Tibial nerve (tissue), 4 donors: Measurements from ENCODE around the gene FLRT1. TPM values are rescaled to one million over a fixed set of nuclear protein-coding genes. Genes with fewer than 3 reads are reported as not detected.
A peak's percentile ranks its signal among the peaks of the same experiment; 100 is the strongest.

Source experiments
- DNase-seq, 2 donors: peaks; one replicate each; pipeline ENCODE4 v3.0.0-alpha.2; 2019; ENCODE audit warnings: low spot score in 2 of 2
- H3K27ac ChIP-seq, 4 donors: fragments of 200-600 bp; sonication (generic) in 3 of 4; one replicate each; pipeline ENCODE4 v1.5.1; 2017 to 2019; ENCODE audit warnings: mild to moderate bottlenecking in 1 of 4
- H3K27me3 ChIP-seq, 2 donors: fragments of 200-600 bp; sonication (generic) in 1 of 2; one replicate each; pipeline versions ENCODE4 v1.5.1 to v1.6.0; 2017 to 2019
- H3K36me3 ChIP-seq, 3 donors: fragments of 200-600 bp; sonication (generic); one replicate each; pipeline ENCODE4 v1.5.1; 2018 to 2019
- H3K4me1 ChIP-seq, 4 donors: fragments of 200-600 bp; sonication (generic) in 3 of 4; one replicate each; pipeline ENCODE4 v1.5.1; 2017 to 2019
- H3K4me3 ChIP-seq, 4 donors: fragments of 200-600 bp; sonication (generic) in 3 of 4; one replicate each; pipeline ENCODE4 v1.5.1; 2017 to 2019; ENCODE audit warnings: mild to moderate bottlenecking in 1 of 4, moderate library complexity in 1 of 4
- H3K9me3 ChIP-seq, 4 donors: fragments of 200-600 bp; sonication (generic) in 3 of 4; one replicate each; pipeline ENCODE4 v1.5.1; 2017 to 2019
- EP300 ChIP-seq, 2 donors: sonication (generic); formaldehyde crosslinking; IDR thresholded peaks; one replicate each; pipeline ENCODE4 v1.6.1; 2017; ENCODE audit warnings: antibody characterized with exemption in 2 of 2, mild to moderate bottlenecking in 1 of 2
- POLR2A ChIP-seq, 2 donors: fragments of 450-650 bp; IDR thresholded peaks; one replicate each; pipeline ENCODE4 v1.6.1; 2017; ENCODE audit warnings: antibody characterized with exemption in 2 of 2, mild to moderate bottlenecking in 2 of 2, moderate library complexity in 2 of 2
- WGBS, 2 donors: methylation state at CpG; one replicate each; pipeline ENCODE4 v1.1.5; 2018; 5-methylcytosine and 5-hydroxymethylcytosine counted together
- total RNA-seq, 4 donors: library from RNA; depleted of rRNA; stranded (reverse); fragments of >200 nt; gene quantifications; one replicate each; pipeline ENCODE4 v1.1.0, GENCODE V29; 2016
- TF ChIP-seq, protein P1 (sequence below), 5 experiments: fragments of 200-600 bp in 3 of 5; fragments of 450-650 bp in 2 of 5; sonication (generic) in 3 of 5; IDR thresholded peaks; one replicate each; pipeline ENCODE4 v1.5.1; 2016 to 2019; ENCODE audit warnings: antibody characterized with exemption in 5 of 5, mild to moderate bottlenecking in 3 of 5, moderate library complexity in 2 of 5

The FLRT1 gene
- total RNA-seq, 4 donors from 2014 or later, result 0.39 to 2.1 (median 0.52) TPM

DNA sequence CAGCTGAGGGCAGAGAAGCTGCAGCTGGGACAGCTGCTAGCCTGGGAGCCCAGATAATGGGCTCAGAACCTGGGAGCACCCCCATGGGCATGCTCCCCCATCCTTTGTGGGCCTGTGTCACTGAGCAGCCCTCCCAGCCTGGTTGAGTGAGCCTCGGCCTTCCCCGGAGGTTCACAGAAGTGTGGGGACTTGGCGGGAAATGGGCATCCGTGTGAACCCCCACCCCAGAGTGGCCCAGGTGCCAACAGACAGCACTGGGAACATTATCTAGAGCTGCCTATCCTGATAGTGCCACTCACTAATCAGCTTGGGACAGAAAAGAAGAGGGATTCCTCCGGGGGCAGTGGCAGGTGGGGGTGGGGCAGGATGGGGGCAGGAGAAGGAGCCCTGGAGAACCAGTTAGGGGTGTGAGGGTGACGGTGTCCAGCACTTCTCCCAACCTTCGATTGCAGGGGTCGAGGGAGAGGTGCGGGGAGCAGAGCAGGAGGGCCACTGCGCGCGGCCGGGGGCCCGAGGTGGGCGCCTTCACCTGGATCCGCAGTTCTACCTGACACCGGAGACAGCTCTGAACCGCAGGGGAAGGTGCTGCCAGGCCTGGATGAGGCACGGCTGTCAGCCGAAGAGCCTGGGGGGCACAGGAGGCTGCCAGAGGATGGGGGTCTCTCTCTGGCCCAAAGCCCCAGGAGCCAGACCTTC is 33.1 kb downstream of the FLRT1 start:
- Histone ChIP-seq H3K4me1 (peaks cover 0 to 39% (median 9%) of the 10 kb centered on the region in 4 donors), H3K4me3 (no peak overlapping the region), H3K27ac (no peak overlapping the region), H3K27me3 (no peaks in the 10 kb centered on the region), H3K36me3 (no peaks in the 10 kb centered on the region), H3K9me3 (no peaks in the 10 kb centered on the region)
- WGBS, 2 donors, result 87 to 91% methylated on average over 16 to 20 of the region's 20 CpGs
- no peak for DNase-seq
- TF ChIP-seq, protein P1, sequence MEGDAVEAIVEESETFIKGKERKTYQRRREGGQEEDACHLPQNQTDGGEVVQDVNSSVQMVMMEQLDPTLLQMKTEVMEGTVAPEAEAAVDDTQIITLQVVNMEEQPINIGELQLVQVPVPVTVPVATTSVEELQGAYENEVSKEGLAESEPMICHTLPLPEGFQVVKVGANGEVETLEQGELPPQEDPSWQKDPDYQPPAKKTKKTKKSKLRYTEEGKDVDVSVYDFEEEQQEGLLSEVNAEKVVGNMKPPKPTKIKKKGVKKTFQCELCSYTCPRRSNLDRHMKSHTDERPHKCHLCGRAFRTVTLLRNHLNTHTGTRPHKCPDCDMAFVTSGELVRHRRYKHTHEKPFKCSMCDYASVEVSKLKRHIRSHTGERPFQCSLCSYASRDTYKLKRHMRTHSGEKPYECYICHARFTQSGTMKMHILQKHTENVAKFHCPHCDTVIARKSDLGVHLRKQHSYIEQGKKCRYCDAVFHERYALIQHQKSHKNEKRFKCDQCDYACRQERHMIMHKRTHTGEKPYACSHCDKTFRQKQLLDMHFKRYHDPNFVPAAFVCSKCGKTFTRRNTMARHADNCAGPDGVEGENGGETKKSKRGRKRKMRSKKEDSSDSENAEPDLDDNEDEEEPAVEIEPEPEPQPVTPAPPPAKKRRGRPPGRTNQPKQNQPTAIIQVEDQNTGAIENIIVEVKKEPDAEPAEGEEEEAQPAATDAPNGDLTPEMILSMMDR (IDR thresholded peaks at IDR 0.05), result no peak
- no peak for TF ChIP-seq EP300 (IDR thresholded peaks at IDR 0.05)
- TF ChIP-seq POLR2A (IDR thresholded peaks at IDR 0.05), result no peak

DNA sequence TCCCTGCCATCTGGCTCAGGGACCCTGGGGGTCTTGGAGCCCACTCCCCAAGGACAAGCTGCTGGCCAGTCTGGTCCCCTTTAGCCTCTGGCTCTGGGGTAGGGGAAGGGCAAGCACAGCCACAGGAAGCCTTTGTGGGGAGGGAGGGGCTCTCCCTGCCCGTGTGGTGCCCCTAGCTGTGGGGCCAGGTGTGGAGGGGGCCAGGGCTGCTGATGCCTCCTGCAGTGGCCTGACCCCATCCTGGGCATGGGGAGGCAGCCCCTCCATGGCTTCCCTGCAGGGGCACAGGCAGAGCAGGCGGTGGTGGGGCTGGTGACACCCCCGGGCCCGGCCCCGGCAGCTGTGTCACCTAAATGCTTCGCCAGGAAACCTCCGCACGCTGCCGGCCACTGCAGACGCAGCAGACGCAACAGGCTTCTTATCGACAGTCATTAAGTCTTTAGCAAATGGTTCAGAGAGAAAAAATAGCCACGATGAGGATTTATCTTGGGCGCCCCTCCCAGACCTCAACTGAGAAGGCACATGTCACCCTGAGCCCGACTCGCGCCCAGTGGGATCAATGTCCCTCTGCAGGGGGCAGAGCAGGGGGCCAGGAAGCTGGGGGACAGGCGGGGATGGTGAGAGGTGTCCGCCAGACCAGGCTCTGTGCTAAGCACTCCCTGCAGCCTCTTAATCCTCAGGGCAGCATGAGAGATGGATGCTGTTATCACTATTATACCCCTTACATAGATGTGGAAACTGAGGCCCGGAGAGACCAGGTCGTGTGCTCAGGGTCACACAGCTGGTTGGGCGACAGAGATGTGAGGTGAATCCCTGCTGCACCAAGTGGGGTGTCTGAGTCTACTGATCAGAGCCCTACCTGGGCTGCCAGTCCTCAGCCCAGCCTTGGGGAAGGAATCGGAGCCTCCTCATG is 33.9 kb downstream of the FLRT1 start:
- no peaks in the 10 kb centered on the region for H3K27me3 ChIP-seq
- H3K9me3 ChIP-seq, result no peaks in the 10 kb centered on the region
- WGBS, 2 donors, result 77 to 83% methylated on average over 20 to 23 of the region's 23 CpGs
- no peak overlapping the region for H3K4me3 ChIP-seq
- no peaks in the 10 kb centered on the region for H3K36me3 ChIP-seq
- H3K27ac ChIP-seq, result no peak overlapping the region
- TF ChIP-seq EP300 (IDR thresholded peaks at IDR 0.05) (no peak), POLR2A (IDR thresholded peaks at IDR 0.05) (no peak)
- TF ChIP-seq, protein P1 (IDR thresholded peaks at IDR 0.05), result no peak
- DNase-seq, result no peak
- peaks cover 0 to 43% (median 9%) of the 10 kb centered on the region in 4 donors for H3K4me1 ChIP-seq

DNA sequence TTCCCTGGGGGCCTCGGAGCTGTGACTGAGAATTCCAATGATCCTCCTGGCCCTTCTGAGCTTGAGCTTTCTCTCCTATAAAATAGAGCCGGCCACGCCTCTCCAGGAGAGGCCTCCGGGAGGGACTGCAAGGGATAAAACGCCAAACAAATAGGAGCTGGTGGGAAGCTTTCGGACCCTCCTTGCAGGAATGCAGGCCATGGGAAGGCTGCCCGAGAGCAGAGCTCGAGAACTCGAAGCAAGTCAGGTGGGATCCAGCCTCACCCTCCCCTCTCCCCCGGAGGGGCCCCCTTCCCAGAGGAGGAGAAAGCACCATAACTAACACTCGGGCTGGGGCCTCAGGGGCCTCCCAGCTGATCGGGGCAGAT is 34.6 kb downstream of the FLRT1 start:
- TF ChIP-seq POLR2A (IDR thresholded peaks at IDR 0.05) (no peak), EP300 (IDR thresholded peaks at IDR 0.05) (no peak)
- TF ChIP-seq, protein P1 (IDR thresholded peaks at IDR 0.05), result no peak
- Histone ChIP-seq H3K9me3 (no peaks in the 10 kb centered on the region), H3K27me3 (no peaks in the 10 kb centered on the region), H3K36me3 (no peaks in the 10 kb centered on the region), H3K27ac (no peak overlapping the region), H3K4me1 (peaks cover 0 to 43% (median 9%) of the 10 kb centered on the region in 4 donors), H3K4me3 (no peak overlapping the region)
- DNase-seq, result no peak
- 69 to 70% methylated on average over 12 of the region's 12 CpGs for WGBS, 2 donors

DNA sequence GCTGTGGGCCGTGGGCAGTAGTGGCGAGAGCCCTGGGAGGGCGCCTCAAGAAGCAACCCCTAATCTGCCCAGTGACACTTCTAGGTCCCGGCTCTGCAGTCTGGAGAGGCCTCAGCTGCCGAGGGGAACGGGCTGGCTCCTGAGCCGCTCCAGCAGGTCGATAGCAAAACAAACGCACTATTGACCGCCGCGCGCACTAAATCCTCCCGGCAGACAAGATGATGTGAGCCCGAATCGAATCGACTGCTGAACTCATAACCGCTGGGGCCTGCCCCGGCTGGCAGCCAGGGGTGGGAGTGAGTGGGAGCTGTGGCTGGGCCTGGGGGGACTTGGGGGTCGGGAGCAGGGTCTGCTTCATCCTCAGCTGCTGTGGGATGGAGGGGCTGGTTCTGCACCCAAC is 36.1 kb downstream of the FLRT1 start:
- TF ChIP-seq, protein P1 (IDR thresholded peaks at IDR 0.05), result no peak
- Histone ChIP-seq H3K36me3 (no peaks in the 10 kb centered on the region), H3K27me3 (no peaks in the 10 kb centered on the region), H3K9me3 (no peaks in the 10 kb centered on the region), H3K4me1 (peaks cover 0 to 40% (median 9%) of the 10 kb centered on the region in 4 donors), H3K27ac (peak overlapping the region in 2 of 4 donors; percentile 72 to 73), H3K4me3 (no peak overlapping the region)
- no peak for DNase-seq
- WGBS, 2 donors, result 33 to 53% methylated on average over 6 to 17 of the region's 20 CpGs

DNA sequence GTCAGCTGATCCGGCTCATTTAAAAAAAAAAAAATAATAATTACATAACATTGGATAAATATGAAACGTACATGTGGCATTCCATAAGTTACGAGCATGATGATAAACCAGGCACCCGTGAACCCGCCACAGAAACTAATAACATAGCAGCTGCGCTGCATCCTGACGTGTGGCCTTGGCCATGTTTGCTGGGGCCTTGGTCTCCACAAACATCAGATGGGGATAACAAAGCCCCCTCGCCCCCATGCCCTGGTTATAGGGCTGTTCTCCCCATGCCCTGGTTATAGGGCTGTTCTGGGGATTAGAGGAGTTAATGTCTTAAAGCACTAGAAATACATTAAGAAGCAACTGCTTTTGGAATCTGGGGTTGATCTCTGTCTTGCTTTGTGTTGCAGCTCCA is 36.7 kb downstream of the FLRT1 start:
- Histone ChIP-seq H3K27ac (peak overlapping the region in 2 of 4 donors; percentile 72 to 73), H3K4me1 (peaks cover 0 to 34% (median 8%) of the 10 kb centered on the region in 4 donors), H3K9me3 (no peaks in the 10 kb centered on the region), H3K36me3 (no peaks in the 10 kb centered on the region), H3K27me3 (no peaks in the 10 kb centered on the region), H3K4me3 (no peak overlapping the region)
- WGBS, 2 donors, result 65% methylated on average over 8 of the region's 8 CpGs
- TF ChIP-seq, protein P1 (IDR thresholded peaks at IDR 0.05), result no peak
- TF ChIP-seq EP300 (IDR thresholded peaks at IDR 0.05) (no peak), POLR2A (IDR thresholded peaks at IDR 0.05) (no peak)
- DNase-seq, result no peak
